GM19099 (cell line): ENCODE data around the gene CORO7.

Experiments used
- POLR2A ChIP-seq: IDR thresholded peaks from 3 replicates; pipeline ENCODE4 v1.6.1; 2011; ENCODE audit warnings: low read depth; ENCODE audit not compliant: insufficient read length; ENCODE audit errors: extremely low read depth

CORO7 gene

GRCh38 chr16:4395055-4395726, 21.2 kb downstream of the CORO7 start:
- no peak for TF ChIP-seq POLR2A

- TF ChIP-seq POLR2A: no peak
Measured at GRCh38 chr16:4393240-4393600, 23.2 kb downstream of the CORO7 start.

- no peak for TF ChIP-seq POLR2A
Measured at GRCh38 chr16:4392382-4393239, 23.8 kb downstream of the CORO7 start.

DNA sequence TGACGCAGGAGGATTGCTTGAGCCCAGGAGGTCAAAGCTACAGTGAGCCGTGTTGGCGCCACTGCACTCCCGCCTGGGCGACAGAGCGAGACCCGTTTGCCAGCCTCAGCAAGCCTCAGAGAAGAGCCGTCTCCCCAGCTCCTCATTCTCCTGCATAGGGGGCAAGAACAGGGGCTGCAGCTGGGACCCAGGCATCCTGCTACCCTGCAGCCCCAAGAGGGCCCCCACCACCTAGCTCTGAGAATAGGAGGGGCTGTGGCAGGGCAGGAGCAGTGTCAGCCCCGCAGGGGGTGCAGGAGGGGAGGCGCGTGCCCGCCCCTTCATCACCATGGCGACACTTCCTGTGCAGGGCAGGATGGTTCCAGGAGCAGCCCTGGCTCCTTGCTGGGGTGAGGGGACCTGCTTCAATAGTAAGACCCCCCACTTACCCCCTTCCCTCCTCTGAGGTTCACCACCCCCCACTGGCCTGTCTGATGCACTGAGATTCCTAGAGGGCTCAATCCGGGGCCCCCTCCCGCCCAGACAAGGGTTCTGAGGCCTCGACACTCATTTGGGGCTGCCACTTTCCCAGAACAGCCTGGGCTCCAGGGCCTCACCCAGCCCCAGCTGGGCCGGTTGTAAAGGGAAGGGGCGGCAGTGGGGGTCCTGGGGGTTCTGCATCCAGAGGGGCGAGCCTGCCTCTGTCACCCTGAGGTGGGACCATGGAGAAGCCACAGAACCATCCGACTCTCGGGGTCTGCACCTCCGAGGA, 24.6 kb downstream of the CORO7 start:
- no peak for TF ChIP-seq POLR2A

- no peak for TF ChIP-seq POLR2A
Measured at GRCh38 chr16:4390266-4391260, 25.8 kb downstream of the CORO7 start.

DNA sequence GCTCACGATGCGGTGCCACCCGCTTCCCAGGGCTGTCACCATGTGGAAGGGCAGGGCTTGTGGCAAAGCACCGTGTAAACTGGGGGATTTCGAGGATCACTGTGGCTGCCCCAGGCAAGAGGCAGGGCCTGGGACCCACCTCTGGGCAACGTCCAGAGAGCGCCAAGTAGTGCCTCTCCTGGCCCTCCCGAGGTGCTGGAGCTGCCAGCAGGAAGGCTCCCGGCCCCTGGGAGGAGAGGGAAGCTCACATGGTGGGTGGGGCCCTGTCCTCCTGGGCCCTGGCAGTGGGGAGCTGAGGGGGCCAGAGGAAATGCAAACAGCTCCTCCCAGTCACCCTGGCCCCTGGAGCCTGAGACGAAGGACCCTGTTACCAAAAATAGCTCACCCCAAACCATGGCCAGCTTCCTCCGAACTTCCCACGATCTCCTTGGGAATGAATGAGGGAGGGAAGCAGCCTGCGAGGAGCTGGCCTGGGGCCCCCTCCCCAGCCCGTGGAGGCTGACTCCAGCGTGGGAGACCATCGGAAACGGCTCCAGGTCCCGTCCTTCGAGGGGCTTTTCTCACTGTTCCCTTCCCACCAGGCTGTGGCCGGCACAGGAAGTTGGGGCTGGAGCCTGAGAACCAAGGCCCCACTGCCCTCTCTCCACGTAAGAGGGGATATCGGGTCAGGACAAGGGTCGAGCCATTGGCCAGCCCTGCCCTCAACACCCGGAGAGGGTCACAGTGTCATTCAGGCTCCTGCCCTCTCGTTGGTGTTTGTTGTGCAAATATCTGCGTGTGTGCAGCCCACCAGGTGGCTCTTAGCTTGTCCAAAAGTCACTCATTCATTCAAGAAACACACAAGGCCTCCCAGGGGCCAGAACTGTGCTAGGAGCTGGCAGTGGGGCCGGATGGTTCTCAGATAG, 27.1 kb downstream of the CORO7 start:
- no peak for TF ChIP-seq POLR2A

GRCh38 chr16:4388271-4389021, 27.9 kb downstream of the CORO7 start:
- TF ChIP-seq POLR2A: no peak

- no peak for TF ChIP-seq POLR2A
Measured at GRCh38 chr16:4387781-4388180, 28.6 kb downstream of the CORO7 start.

DNA sequence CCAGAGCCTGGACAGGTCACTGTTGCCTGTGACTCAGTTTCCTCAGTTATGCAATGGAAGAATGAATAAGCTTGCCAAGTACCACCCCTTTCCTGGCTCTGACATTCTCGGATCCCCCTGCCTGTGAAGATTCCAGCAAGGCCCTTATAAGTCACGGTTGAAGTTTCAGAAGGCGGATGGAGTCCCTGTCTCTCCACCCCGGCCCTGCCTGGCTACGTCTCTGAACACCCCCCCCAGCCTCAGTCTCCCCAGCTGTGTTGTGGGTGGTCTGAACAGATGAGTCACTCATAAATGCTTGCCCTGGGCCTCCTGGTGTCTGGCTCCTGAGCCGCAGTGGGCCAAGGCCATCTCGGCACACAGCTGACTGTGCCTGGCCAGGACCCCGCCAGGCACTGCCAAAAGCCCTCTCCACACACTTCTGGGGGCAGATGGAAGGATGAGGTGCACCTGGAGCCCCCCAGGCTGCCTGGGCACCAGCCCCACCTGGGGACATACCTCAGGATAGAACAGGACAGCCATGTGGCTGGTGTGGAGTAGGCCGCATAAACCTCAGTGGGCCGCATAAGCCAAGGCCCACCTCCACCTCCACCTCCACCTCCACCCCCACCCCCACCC, 29.3 kb downstream of the CORO7 start:
- no peak for TF ChIP-seq POLR2A

- TF ChIP-seq POLR2A: no peak
Measured at GRCh38 chr16:4386451-4386805, 30.0 kb downstream of the CORO7 start.

DNA sequence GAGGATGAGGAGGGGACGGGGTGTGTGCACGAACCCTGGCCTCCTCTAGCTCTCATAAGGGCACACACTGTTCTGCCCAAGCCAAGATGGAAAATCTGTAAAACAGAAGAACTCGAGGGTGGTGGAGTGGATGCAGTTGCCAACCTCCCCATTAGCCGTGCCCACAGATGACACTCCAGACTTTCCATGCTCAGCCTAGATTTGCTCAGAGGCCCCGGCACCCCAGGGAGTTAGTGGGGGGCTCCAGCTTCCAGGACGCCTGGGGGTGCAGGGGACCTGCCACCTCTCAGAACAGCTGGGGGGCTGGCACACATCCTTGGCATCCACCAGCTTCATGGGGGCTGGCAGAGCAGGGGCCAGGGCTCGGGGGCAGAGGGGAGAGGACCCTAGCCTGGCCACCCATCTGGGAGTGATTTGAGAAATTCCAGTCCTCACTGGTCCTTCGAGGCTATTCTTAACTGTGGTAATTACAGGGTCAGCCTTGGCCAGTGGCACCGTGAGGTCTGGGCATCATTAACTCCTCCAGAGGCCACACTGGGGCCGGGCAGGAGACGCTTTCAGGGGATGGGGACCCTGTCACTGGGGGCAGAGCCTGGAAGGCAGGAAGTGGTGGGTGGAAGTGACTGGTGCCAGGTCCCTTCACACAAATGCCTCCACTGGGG, 30.5 kb downstream of the CORO7 start:
- no peak for TF ChIP-seq POLR2A
